K562 (cell line): ENCODE measurements around the gene KLK11. TPM values are rescaled to one million over a fixed set of nuclear protein-coding genes. Genes with fewer than 3 reads are reported as not detected.
A peak's percentile ranks its signal among the peaks of the same experiment; 100 is the strongest.

Experiments used
- ATAC-seq: fragments of 200-7000 bp; cut with Tn5 transposase; 3 replicates; pipeline ENCODE4 v1.9.1; 2020; ENCODE audit warnings: moderate library complexity
- BruUV-seq: library from RNA; stranded (reverse); fragments of 400-500 nt; replicated peaks from 2 replicates; lab custom pipeline; 2021; lab: Mats Ljungman, UMichigan
- CTCF ChIA-PET: fragments of 300-600 bp; formaldehyde crosslinking; extraction: SDS; loops from one replicate; lab custom pipeline; 2021; ENCODE audit warnings: low intra/inter-chr PET ratio; lab: Yijun Ruan, JAX
- POLR2A ChIA-PET: fragments of 300-600, 350-650 bp; sonication (Branson Sonifier 250); formaldehyde crosslinking; extraction: SDS; loops from one replicate; lab custom pipeline; 2021; ENCODE audit warnings: antibody characterized with exemption, inconsistent platforms; lab: Yijun Ruan, JAX
- DNase-seq, 4 experiments: peaks; one replicate each; pipeline versions ENCODE4 v3.0.0 to v3.0.0-alpha.2; 2011 to 2018; ENCODE audit warnings: low spot score in 3 of 4, mixed read lengths in 3 of 4; ENCODE audit errors: extremely low read depth in 1 of 4
- FAIRE-seq: peaks from 2 replicates; lab custom pipeline; 2011; peaks lifted over from hg19 to GRCh38; lab: Jason Lieb, UNC
- H2AFZ ChIP-seq: 2 replicates; pipeline ENCODE4 v1.6.0; 2011; ENCODE audit warnings: low read depth, low read length, control low read depth, inconsistent platforms
- H3K27ac ChIP-seq: fragments of 200-600 bp; 3 replicates; pipeline ENCODE4 v1.8.0; 2011; ENCODE audit warnings: low read depth, mild to moderate bottlenecking, control low read depth, inconsistent platforms, low read length, moderate library complexity, mixed read lengths; ENCODE audit errors: extremely low read depth
- H3K27me3 ChIP-seq, 2 experiments: fragments of 300-600 bp in 1 of 2; 2 replicates in 1 of 2; 3 replicates in 1 of 2; pipeline versions ENCODE4 v1.6.0 to v1.8.0; 2011; ENCODE audit warnings: inconsistent platforms in 2 of 2, low read length in 2 of 2, mild to moderate bottlenecking in 1 of 2, mixed read lengths in 1 of 2, moderate library complexity in 1 of 2; ENCODE audit not compliant: control insufficient read depth in 2 of 2, insufficient read depth in 2 of 2
- H3K36me3 ChIP-seq: fragments of 300-600 bp; 3 replicates; pipeline ENCODE4 v1.8.0; 2011; ENCODE audit warnings: mild to moderate bottlenecking, low read length, inconsistent platforms; ENCODE audit not compliant: control insufficient read depth, insufficient read depth
- H3K4me1 ChIP-seq, 2 experiments: fragments of 200-600 bp in 1 of 2; replicated peaks in 1 of 2; 2 replicates in 1 of 2; 3 replicates in 1 of 2; pipeline versions ENCODE4 v1.5.1 to v1.8.0; 2011; ENCODE audit warnings: inconsistent platforms in 2 of 2, low read length in 2 of 2, mild to moderate bottlenecking in 1 of 2, mixed read lengths in 1 of 2, moderate library complexity in 1 of 2; ENCODE audit not compliant: control insufficient read depth in 2 of 2, insufficient read depth in 2 of 2
- H3K4me2 ChIP-seq: 2 replicates; pipeline ENCODE4 v1.6.1; 2011; ENCODE audit warnings: low read length, control low read depth, inconsistent platforms, mixed read lengths; ENCODE audit not compliant: insufficient read depth
- H3K4me3 ChIP-seq: fragments of 200-600 bp; sonication (generic), shearing (Covaris generic); 2 replicates; pipeline ENCODE4 v1.5.1; 2016; ENCODE audit warnings: control low read depth, inconsistent platforms
- H3K79me2 ChIP-seq: fragments of 200-600 bp; 3 replicates; pipeline ENCODE4 v1.8.0; 2011; ENCODE audit warnings: low read length, inconsistent platforms; ENCODE audit not compliant: control insufficient read depth, insufficient read depth
- H3K9ac ChIP-seq, 2 experiments: 2 replicates each; pipeline versions ENCODE4 v1.6.0 to v1.6.1; 2011; ENCODE audit warnings: low read depth in 2 of 2, low read length in 2 of 2, control low read depth in 1 of 2, inconsistent platforms in 1 of 2, mild to moderate bottlenecking in 1 of 2, mixed read lengths in 1 of 2; ENCODE audit not compliant: insufficient read depth in 1 of 2
- H3K9me1 ChIP-seq: one replicate; pipeline ENCODE4 v1.6.0; 2011; ENCODE audit warnings: inconsistent platforms, mild to moderate bottlenecking, low read length, moderate library complexity; ENCODE audit not compliant: control insufficient read depth, insufficient read depth
- H3K9me3 ChIP-seq: replicated peaks from 2 replicates; pipeline ENCODE4 v1.5.1; 2011; ENCODE audit warnings: low read depth, low read length, inconsistent platforms; ENCODE audit not compliant: control insufficient read depth, insufficient read depth
- H4K20me1 ChIP-seq: replicated peaks from 2 replicates; pipeline ENCODE4 v1.6.1; 2011; ENCODE audit warnings: low read length, inconsistent platforms, mixed read lengths; ENCODE audit not compliant: control insufficient read depth, insufficient read depth
- ARID2 ChIP-seq: fragments of 450-650 bp; IDR thresholded peaks from 2 replicates; pipeline ENCODE4 v1.6.1; 2017; ENCODE audit warnings: antibody characterized with exemption, mild to moderate bottlenecking
- ARNT ChIP-seq, 2 experiments: fragments of 450-650 bp; IDR thresholded peaks; 2 replicates each; pipeline ENCODE4 v1.6.1; 2016; ENCODE audit warnings: mild to moderate bottlenecking in 1 of 2
- EGR1 ChIP-seq: fragments of 450-650 bp; conservative IDR thresholded peaks from 2 replicates; pipeline ENCODE4 v1.6.1; 2017; ENCODE audit warnings: mild to moderate bottlenecking
- FOXK1 ChIP-seq: sonication (generic); formaldehyde crosslinking; IDR thresholded peaks from 2 replicates; pipeline ENCODE4 v1.8.0; 2022; ENCODE audit warnings: missing genetic modification reagents, mild to moderate bottlenecking, borderline replicate concordance
- GATAD2B ChIP-seq: fragments of 450-650 bp; IDR thresholded peaks from 2 replicates; pipeline ENCODE4 v1.6.1; 2017; ENCODE audit warnings: mild to moderate bottlenecking, borderline replicate concordance
- HOMEZ ChIP-seq: fragments of 250-450 bp; sonication (Bioruptor Pico); IDR thresholded peaks from 2 replicates; pipeline ENCODE4 v1.4.0; 2020; ENCODE audit warnings: mild to moderate bottlenecking, moderate library complexity
- NCOA6 ChIP-seq: fragments of 450-650 bp; IDR thresholded peaks from 2 replicates; pipeline ENCODE4 v1.6.1; 2017; ENCODE audit warnings: mild to moderate bottlenecking
- RCOR1 ChIP-seq, 2 experiments: IDR thresholded peaks; 2 replicates each; pipeline ENCODE4 v1.6.1; 2012; ENCODE audit warnings: low read depth in 2 of 2, low read length in 2 of 2, borderline replicate concordance in 1 of 2, improper control_type of control experiment in 1 of 2
- RHOXF2B ChIP-seq: fragments of 250-450 bp; sonication (Bioruptor Pico); conservative IDR thresholded peaks from 2 replicates; pipeline ENCODE4 v1.5.1; 2021
- SRF ChIP-seq, 2 experiments: fragments of 250-450, 450-650 bp in 1 of 2; sonication (Bioruptor Pico) in 1 of 2; sonication (generic) in 1 of 2; formaldehyde crosslinking; IDR thresholded peaks; 2 replicates each; pipeline versions ENCODE4 v1.5.0 to v1.5.1; 2020 to 2022; ENCODE audit warnings: mild to moderate bottlenecking in 1 of 2, missing genetic modification reagents in 1 of 2
- SUPT5H ChIP-seq: fragments of 450-650 bp; IDR thresholded peaks from 2 replicates; pipeline ENCODE4 v1.6.1; 2016
- TAF1 ChIP-seq: IDR thresholded peaks from 2 replicates; pipeline ENCODE4 v1.6.1; 2011; ENCODE audit warnings: mild to moderate bottlenecking, low read length, moderate library complexity; ENCODE audit not compliant: insufficient read depth, control insufficient read depth, severe bottlenecking; ENCODE audit errors: extremely low read depth
- TEAD4 ChIP-seq, 2 experiments: sonication (generic) in 1 of 2; formaldehyde crosslinking in 1 of 2; IDR thresholded peaks; 2 replicates each; pipeline versions ENCODE4 v1.6.1 to v1.8.0; 2012 to 2022; ENCODE audit warnings: borderline replicate concordance in 1 of 2, inconsistent platforms in 1 of 2, low read length in 1 of 2, mild to moderate bottlenecking in 1 of 2, missing genetic modification reagents in 1 of 2
- ZBTB8A ChIP-seq: fragments of 450-650 bp; IDR thresholded peaks from 2 replicates; pipeline ENCODE4 v1.6.1; 2018; ENCODE audit warnings: mild to moderate bottlenecking, moderate library complexity; ENCODE audit not compliant: partially characterized antibody
- ZNF197 ChIP-seq: fragments of 200-800 bp; sonication (Bioruptor generic); IDR thresholded peaks from 2 replicates; pipeline ENCODE4 v1.6.1; 2016; ENCODE audit warnings: low read depth, missing genetic modification characterization, missing compliant biosample characterization
- ZNF431 ChIP-seq: sonication (generic); formaldehyde crosslinking; IDR thresholded peaks from 2 replicates; pipeline ENCODE4 v1.8.0; 2022; ENCODE audit warnings: mild to moderate bottlenecking, missing genetic modification reagents
- WGBS: fragments of 100-300 bp; shearing (Covaris generic); methylation state at CpG from one replicate; pipeline ENCODE4 v1.1.6; 2016; ENCODE audit warnings: low coverage, mixed read lengths; ENCODE audit not compliant: insufficient coverage; ENCODE audit errors: missing lambda C conversion rate; 5-methylcytosine and 5-hydroxymethylcytosine counted together
- in situ Hi-C: fragments of 300-500 bp; cut with MboI; formaldehyde crosslinking; loops from 4 replicates; pipeline ENCODE4 v1.15.0; 2018; ENCODE audit warnings: inconsistent platforms, mixed read lengths
- intact Hi-C: fragments of 100-400 bp; cut with micrococcal nuclease; formaldehyde crosslinking; loops from 2 replicates; pipeline ENCODE4 v1.14.2; 2022
- polyA plus RNA-seq, 8 experiments: library from polyadenylated mRNA; depleted of rRNA in 4 of 8; stranded (reverse) in 5 of 8; unstranded in 3 of 8; fragments of >200 nt; fragmentation: Nextera tagmentation in 2 of 8; fragmentation: Illumina TruSeq in 1 of 8; extraction: Ambion mirVana in 2 of 8; extraction: Trizol in 1 of 8; gene quantifications; 2 replicates each; pipeline versions ENCODE4 v1.2.1 to v1.2.3, GENCODE V29; 2011 to 2014; ENCODE audit warnings: inconsistent platforms in 1 of 8, missing spikeins in 1 of 8
- total RNA-seq, 7 experiments: library from RNA; depleted of rRNA in 6 of 7; stranded (reverse); fragments of >200 nt in 6 of 7; fragmentation: Illumina TruSeq in 2 of 7; extraction: Trizol in 2 of 7; gene quantifications; 2 replicates each; pipeline versions ENCODE4 v1.2.1 to v1.2.3, GENCODE V29; 2011 to 2021; ENCODE audit warnings: low replicate concordance in 1 of 7
- TF ChIP-seq, protein P1 (sequence below): sonication (generic); formaldehyde crosslinking; IDR thresholded peaks from 2 replicates; pipeline ENCODE4 v1.8.1; 2023; ENCODE audit warnings: mild to moderate bottlenecking, missing genetic modification reagents, moderate library complexity

KLK11 gene
- total and polyA plus RNA-seq, 9 of the 15 experiments (the other 6 are each of a cell fraction or from before 2014, with no cell fraction given), result not detected

- peak; percentile 92 for TF ChIP-seq EGR1
- TF ChIP-seq SRF (CRISPR knock-in tag; IDR thresholded peaks at IDR 0.05), result no peak
- TF ChIP-seq, all 486 proteins: peak for 17
Observed at GRCh38 chr19:51065221-51065960, 39.0 kb upstream of the KLK11 start (continued).

- DNase-seq (peak; percentile 91 to 98 (median 96)), FAIRE-seq (peak; percentile 80), ATAC-seq (peak; percentile 95)
- Histone ChIP-seq H3K4me3 (peak within 1 kb of the TSS; percentile 38), H3K9ac (peak within 1 kb of the TSS; percentile 57 to 92), H4K20me1 (no peaks in the 10 kb centered on the region), H3K4me1 (peaks cover 16 to 18% of the 10 kb centered on the region in 2 experiments), H3K27me3 (peaks cover 3 to 8% of the 10 kb centered on the region in 2 experiments; a peak in 1 of 5 replicates), H3K27ac (peak within 1 kb of the TSS; percentile 66), H3K79me2 (no peaks in the 10 kb centered on the region), H2AFZ (peak within 1 kb of the TSS; percentile 93), H3K4me2 (peak within 1 kb of the TSS; percentile 89), H3K9me3 (no peaks in the 10 kb centered on the region), H3K36me3 (no peaks in the 10 kb centered on the region), H3K9me1 (no peaks in the 10 kb centered on the region)
- WGBS, result 27% methylated on average over 11 of the region's 38 CpGs
- no TSS peak for BruUV-seq
- ChIA-PET POLR2A (interaction anchor here (0.6 to 1.5 kb wide), 5 partner anchors 10 to 544 kb away, joined by 3 to 7 read pairs (median 3); no protein-coding TSS in a partner anchor), CTCF (no interaction called here)
- intact Hi-C loops (no loop called here), in situ Hi-C loops (no loop called here)
- TF ChIP-seq ZNF197 (CRISPR knock-in tag) (no peak), FOXK1 (CRISPR knock-in tag) (no peak), TAF1 (peak; percentile 33), ARID2 (no peak), ZNF431 (no peak), HOMEZ (CRISPR knock-in tag) (no peak), TEAD4 (IDR thresholded peaks at IDR 0.05; ENCODE audit: low read length) (peak; percentile 45; the same call in 1 of the 2 replicates), TEAD4 (CRISPR knock-in tag; IDR thresholded peaks at IDR 0.05; ENCODE audit: borderline replicate concordance) (no peak), ARNT (IDR thresholded peaks at IDR 0.05) (0 out of 4 replicates have a peak, but pooled peaks of 1 of the 2 experiments have one; percentile 50), SUPT5H (0 out of 2 replicates have a peak, but pooled peaks have one; percentile 23), GATAD2B (peak; percentile 59; the same call in 1 of the 2 replicates), RCOR1 (IDR thresholded peaks at IDR 0.05; ENCODE audit: borderline replicate concordance in 1 of 2, low read depth in 2 of 2, low read length in 2 of 2) (peak in 1 of 2 experiments; percentile 34; a peak in 2 of 4 replicates), ZBTB8A (no peak), RHOXF2B (CRISPR knock-in tag) (no peak), NCOA6 (no peak)
- TF ChIP-seq, protein P1, sequence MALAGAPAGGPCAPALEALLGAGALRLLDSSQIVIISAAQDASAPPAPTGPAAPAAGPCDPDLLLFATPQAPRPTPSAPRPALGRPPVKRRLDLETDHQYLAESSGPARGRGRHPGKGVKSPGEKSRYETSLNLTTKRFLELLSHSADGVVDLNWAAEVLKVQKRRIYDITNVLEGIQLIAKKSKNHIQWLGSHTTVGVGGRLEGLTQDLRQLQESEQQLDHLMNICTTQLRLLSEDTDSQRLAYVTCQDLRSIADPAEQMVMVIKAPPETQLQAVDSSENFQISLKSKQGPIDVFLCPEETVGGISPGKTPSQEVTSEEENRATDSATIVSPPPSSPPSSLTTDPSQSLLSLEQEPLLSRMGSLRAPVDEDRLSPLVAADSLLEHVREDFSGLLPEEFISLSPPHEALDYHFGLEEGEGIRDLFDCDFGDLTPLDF (CRISPR knock-in tag), result no peak
Observed at GRCh38 chr19:51064534-51065220, 38.3 kb upstream of the KLK11 start, which contains the start of gene KLK13. TSS of gene KLK13 (minus strand) at chr19:51065092. CDS start at chr19:51065067, 25 bp downstream.
